Right lobe of liver (tissue), 6 donors: Measurements from ENCODE around the gene IGF2R. TPM values are rescaled to one million over a fixed set of nuclear protein-coding genes. Genes with fewer than 3 reads are reported as not detected.
A peak's percentile ranks its signal among the peaks of the same experiment; 100 is the strongest.

Experiments used
- ATAC-seq, 4 donors: fragments of 200-7000 bp; cut with Tn5 transposase; one replicate each; pipeline ENCODE4 v1.9.1; 2020; ENCODE audit warnings: mild to moderate bottlenecking in 4 of 4, moderate library complexity in 4 of 4
- DNase-seq, 3 donors: peaks; one replicate each; pipeline ENCODE4 v3.0.0-alpha.2; 2020
- H3K27ac ChIP-seq, 3 donors: fragments of 200-600 bp; one replicate each; pipeline ENCODE4 v1.8.0; 2022
- H3K27me3 ChIP-seq, 2 donors: fragments of 200-600 bp; one replicate each; pipeline ENCODE4 v1.8.0; 2022
- H3K36me3 ChIP-seq, 4 donors: fragments of 200-600 bp; sonication (generic) in 1 of 4; one replicate each; pipeline versions ENCODE4 v1.5.1 to v1.8.0; 2017 to 2022; ENCODE audit warnings: control low read depth in 1 of 4
- H3K4me1 ChIP-seq, 4 donors: fragments of 200-600 bp; sonication (generic) in 1 of 4; one replicate each; pipeline versions ENCODE4 v1.5.1 to v1.8.0; 2017 to 2022; ENCODE audit warnings: control low read depth in 1 of 4
- H3K4me3 ChIP-seq, 3 donors: fragments of 200-600 bp; one replicate each; pipeline ENCODE4 v1.8.0; 2022
- H3K9me3 ChIP-seq, 4 donors: fragments of 200-600 bp; sonication (generic) in 1 of 4; one replicate each; pipeline versions ENCODE4 v1.5.1 to v1.8.0; 2017 to 2022; ENCODE audit warnings: control low read depth in 1 of 4
- CTCF ChIP-seq, 4 donors: fragments of 200-600 bp in 3 of 4; fragments of 450-650 bp in 1 of 4; IDR thresholded peaks; one replicate each; pipeline versions ENCODE4 v1.5.1 to v1.8.0; 2016 to 2022; ENCODE audit warnings: antibody characterized with exemption in 4 of 4, mild to moderate bottlenecking in 2 of 4
- POLR2A ChIP-seq: fragments of 450-650 bp; IDR thresholded peaks from one replicate; pipeline ENCODE4 v1.6.1; 2017; ENCODE audit warnings: antibody characterized with exemption, mild to moderate bottlenecking
- WGBS: methylation state at CpG from one replicate; pipeline ENCODE4 v1.1.6; 2018; ENCODE audit warnings: low coverage, low lambda C conversion rate; ENCODE audit not compliant: insufficient coverage; ENCODE audit errors: missing lambda C conversion rate; 5-methylcytosine and 5-hydroxymethylcytosine counted together
- intact Hi-C, 2 donors: fragments of 100-400 bp; cut with DNase I; formaldehyde crosslinking; loops; one replicate each; pipeline versions ENCODE4 v1.11.2 to v1.14.1; 2022
- total RNA-seq, 6 experiments: library from RNA; depleted of rRNA in 2 of 6; stranded (reverse); fragments of >200 nt in 2 of 6; fragmentation: NEBNext Ultra II Directional in 3 of 6; extraction: Animal tissue kit (Norgen Biotek cat#: 25700) in 3 of 6; gene quantifications; one replicate each; pipeline versions ENCODE4 v1.1.0 to v1.2.4, GENCODE V29; 2016 to 2023
- donor health status: DM: no; HTN: yes; CAD: no.
- donor health status: DM: no; HTN: no; CAD: no.
- donor health status: DM: no; HTN: no; CAD: no.
- donor health status: DM: no; HTN: yes; CAD: no.
- donor health status: DM: no; HTN: yes; CAD: no.

Gene IGF2R
- total RNA-seq, 6 experiments from 2014 or later: 50.3 to 81.0 (median 67.1) TPM

GRCh38 chr6:160027076-160027475 lies 58.2 kb downstream of the IGF2R start:
- 96% methylated on average over 7 of the region's 11 CpGs for WGBS
- no peak for TF ChIP-seq POLR2A
- TF ChIP-seq CTCF (IDR thresholded peaks at IDR 0.05): no peak
- DNase-seq (no peak), ATAC-seq (no peak)
- intact Hi-C loops: no loop called here
- Histone ChIP-seq H3K27ac (no peak overlapping the region), H3K4me1 (peaks cover 0 to 19% (median 5%) of the 10 kb centered on the region in 4 donors), H3K36me3 (peaks cover 0 to 32% (median 0%) of the 10 kb centered on the region in 4 donors), H3K27me3 (no peaks in the 10 kb centered on the region), H3K4me3 (no peak overlapping the region), H3K9me3 (no peaks in the 10 kb centered on the region)

- Histone ChIP-seq H3K27me3 (no peaks in the 10 kb centered on the region), H3K9me3 (no peaks in the 10 kb centered on the region), H3K27ac (no peak overlapping the region), H3K36me3 (peaks cover 0 to 40% (median 3%) of the 10 kb centered on the region in 4 donors), H3K4me3 (no peak overlapping the region), H3K4me1 (peaks cover 0 to 19% (median 5%) of the 10 kb centered on the region in 4 donors)
- no peak for TF ChIP-seq POLR2A
- intact Hi-C loops: no loop called here
- ATAC-seq (no peak), DNase-seq (no peak)
- WGBS: 80% methylated on average over 10 of the region's 10 CpGs
Observed at GRCh38 chr6:160027931-160028330, 59.0 kb downstream of the IGF2R start.

- Histone ChIP-seq H3K4me3 (no peak overlapping the region), H3K27ac (peak overlapping the region in 1 of 3 donors; percentile 31), H3K27me3 (no peaks in the 10 kb centered on the region), H3K9me3 (no peaks in the 10 kb centered on the region), H3K4me1 (peaks cover 0 to 19% (median 5%) of the 10 kb centered on the region in 4 donors), H3K36me3 (peaks cover 0 to 46% (median 5%) of the 10 kb centered on the region in 4 donors)
- WGBS: 72% methylated on average over 6 of the region's 8 CpGs
- ATAC-seq (peak in 3 of 4 donors; percentile 18 to 31 (median 21)), DNase-seq (no peak)
- TF ChIP-seq POLR2A (no peak), CTCF (IDR thresholded peaks at IDR 0.05) (peak in 1 of 4 donors; percentile 7)
- intact Hi-C loops: no loop called here
Observed at GRCh38 chr6:160028487-160029275, 59.8 kb downstream of the IGF2R start.

GRCh38 chr6:160029525-160029924 lies 60.6 kb downstream of the IGF2R start:
- TF ChIP-seq CTCF (IDR thresholded peaks at IDR 0.05): no peak
- no peak for TF ChIP-seq POLR2A
- Histone ChIP-seq H3K9me3 (no peaks in the 10 kb centered on the region), H3K4me1 (peaks cover 0 to 26% (median 9%) of the 10 kb centered on the region in 4 donors), H3K4me3 (no peak overlapping the region), H3K27ac (peak overlapping the region in 2 of 3 donors; percentile 31 to 74), H3K27me3 (no peaks in the 10 kb centered on the region), H3K36me3 (peaks cover 0 to 50% (median 6%) of the 10 kb centered on the region in 4 donors)
- 96% methylated on average over 4 of the region's 11 CpGs for WGBS
- ATAC-seq: no peak
- no peak for DNase-seq
- intact Hi-C loops: no loop called here

GRCh38 chr6:160030103-160030502 lies 61.2 kb downstream of the IGF2R start:
- DNase-seq: peak; percentile 84

More at GRCh38 chr6:160030103-160030502, 61.2 kb downstream of the IGF2R start:
- ATAC-seq: peak; percentile 78 to 87 (median 84)
- no peak overlapping the region for H3K4me3 ChIP-seq
- peaks cover 0 to 32% (median 12%) of the 10 kb centered on the region in 4 donors for H3K4me1 ChIP-seq
- H3K36me3 ChIP-seq: peaks cover 0 to 54% (median 8%) of the 10 kb centered on the region in 4 donors
- H3K27me3 ChIP-seq: no peaks in the 10 kb centered on the region
- TF ChIP-seq CTCF (IDR thresholded peaks at IDR 0.05) (no peak), POLR2A (no peak)
- 40% methylated on average over 5 of the region's 5 CpGs for WGBS
- no peaks in the 10 kb centered on the region for H3K9me3 ChIP-seq
- peak overlapping the region in 2 of 3 donors; percentile 31 to 74 for H3K27ac ChIP-seq
- intact Hi-C loops: no loop called here
